ENCODE results near the gene MEIS1.
A peak's percentile ranks its signal among the peaks of the same experiment; 100 is the strongest.

MEIS1 gene

DNA sequence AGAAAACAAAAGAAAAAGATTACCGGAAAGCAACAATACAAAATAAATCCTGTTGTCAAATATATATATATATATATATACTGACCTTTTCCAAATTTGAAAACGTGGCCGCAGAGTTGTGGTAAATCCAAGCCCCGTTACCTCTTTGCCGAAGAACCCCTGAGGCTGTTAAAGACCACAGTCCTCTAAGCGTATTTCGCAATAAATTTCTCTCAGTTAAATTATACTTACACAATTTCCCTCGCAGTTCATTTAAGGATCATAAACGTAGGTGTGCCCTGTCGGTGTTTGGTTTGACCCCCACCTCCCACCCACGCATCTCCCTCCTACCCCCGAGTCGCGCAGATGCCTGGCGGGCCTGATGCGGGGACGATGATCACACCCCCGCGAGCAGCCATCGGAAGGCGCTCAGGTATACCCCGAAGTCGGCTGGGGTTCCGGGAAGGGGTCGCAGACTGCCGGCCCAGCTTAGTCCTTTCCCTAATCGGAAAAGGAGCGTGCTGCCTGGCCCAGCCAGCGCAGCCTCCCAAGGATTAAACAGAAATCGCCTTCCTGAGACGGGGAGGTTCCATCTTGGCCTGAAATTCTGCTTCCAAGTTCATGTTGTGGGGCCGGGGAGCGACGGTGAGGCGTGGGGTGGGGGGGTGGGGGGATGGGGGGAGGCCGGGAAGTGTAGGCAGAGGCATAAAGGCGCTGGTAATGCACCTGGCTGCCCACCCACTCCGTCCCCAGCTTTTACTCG is 2.9 kb upstream of the MEIS1 start:
- no peak for ATAC-seq

DNA sequence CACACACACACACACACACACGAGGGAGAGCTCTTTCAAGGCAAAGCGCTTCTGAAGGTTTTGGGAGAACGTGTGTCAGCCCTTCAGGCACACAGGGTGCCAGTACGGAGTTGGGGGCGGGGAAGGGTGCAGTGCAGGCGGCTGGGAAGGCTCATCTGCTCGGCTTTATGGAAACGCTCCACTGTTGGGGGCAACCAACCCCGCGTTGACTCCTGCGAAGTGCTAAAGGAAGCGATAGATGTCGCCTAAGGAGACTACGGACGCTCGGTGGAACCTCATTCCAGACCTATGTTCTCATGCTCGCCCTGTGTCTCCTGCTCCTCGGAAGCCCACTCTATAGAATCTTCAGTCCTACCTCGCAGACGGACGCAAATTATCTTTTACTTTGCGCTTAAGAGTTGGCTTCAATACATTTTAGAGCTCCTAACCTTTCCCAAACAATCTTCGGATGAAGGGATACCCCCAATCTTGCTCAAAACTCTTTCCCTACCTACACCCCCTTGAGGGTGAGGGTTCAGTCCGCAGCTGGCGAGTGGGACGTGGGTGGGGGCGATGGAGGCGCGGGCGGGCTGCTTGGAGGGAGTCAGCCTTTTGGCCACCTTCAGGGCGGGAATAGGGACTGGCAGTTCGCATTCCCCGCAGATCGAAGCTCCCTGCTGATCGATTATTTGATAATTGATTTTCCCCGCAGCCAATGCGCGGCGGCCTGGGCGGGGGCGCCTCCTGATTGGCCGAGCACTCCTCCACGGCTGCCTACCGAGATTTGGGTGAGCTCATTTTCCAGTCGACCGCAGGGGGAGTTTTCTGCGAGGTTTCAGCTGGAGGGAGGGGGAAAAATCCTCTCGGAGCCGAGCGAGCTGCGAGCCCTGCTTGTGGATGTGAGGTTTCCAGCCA is 1.9 kb upstream of the MEIS1 start:
- peak in 1 of 2 donors; percentile 40 for ATAC-seq

DNA sequence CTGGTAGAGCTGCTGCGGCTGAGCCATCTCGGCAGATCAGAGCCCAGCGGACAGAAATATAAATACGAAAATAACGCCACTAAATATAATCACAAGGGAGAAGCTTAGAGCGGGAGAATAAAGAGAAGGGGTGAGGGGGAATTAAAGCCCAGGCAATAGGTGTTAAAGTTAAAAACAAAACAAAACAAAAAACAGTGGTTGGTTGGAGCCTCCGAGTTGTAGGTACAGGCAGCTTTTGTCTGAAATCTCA is 1.3 kb upstream of the MEIS1 start:
- ATAC-seq = no peak

DNA sequence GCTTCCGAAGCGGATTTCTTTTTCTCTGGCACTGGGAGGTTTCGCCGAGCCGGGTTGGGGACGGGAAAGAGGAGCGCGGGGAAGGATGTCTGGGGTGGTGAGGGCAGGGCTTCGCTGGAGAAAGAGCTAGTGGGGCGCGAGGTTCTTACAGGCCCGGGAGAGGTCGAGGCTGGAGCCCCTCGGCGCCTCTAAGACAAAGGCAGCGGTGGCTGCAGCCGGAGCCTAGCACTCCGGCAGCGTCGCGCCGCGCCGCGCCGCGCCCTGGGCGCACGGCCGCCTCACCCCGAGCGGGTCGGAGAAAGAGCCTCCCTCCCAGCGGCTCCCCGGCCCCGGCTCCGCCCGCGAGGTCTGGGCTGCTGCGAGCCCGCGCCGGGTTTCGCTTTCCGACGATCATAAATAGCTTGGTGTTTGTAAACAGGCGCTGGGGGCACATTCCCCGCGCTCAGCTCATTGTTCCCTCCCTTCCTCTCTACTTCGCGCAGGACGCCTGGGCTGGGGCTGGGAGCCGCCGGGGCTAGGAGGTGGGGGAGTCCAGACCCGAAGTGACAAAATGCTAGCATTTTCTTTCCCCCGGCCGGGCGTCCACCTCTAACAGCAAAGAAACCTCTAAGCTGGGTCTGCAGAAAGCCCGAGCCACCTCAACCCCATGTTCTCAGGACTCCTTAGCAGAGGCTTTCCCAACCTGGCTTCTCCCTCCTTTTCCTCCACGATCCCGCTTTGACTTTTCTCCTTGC is 813 bp upstream of the MEIS1 start:
- ATAC-seq = peak; percentile 21 to 52

DNA sequence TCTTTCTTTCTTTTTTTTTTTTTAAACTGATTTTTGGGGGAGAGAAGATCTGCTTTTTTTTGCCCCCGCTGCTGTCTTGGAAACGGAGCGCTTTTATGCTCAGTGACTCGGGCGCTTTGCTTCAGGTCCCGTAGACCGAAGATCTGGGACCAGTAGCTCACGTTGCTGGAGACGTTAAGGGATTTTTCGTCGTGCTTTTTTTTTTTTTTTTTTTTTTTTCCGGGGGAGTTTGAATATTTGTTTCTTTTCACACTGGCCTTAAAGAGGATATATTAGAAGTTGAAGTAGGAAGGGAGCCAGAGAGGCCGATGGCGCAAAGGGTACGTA is 587 bp downstream of the MEIS1 start:
- ATAC-seq = no peak

DNA sequence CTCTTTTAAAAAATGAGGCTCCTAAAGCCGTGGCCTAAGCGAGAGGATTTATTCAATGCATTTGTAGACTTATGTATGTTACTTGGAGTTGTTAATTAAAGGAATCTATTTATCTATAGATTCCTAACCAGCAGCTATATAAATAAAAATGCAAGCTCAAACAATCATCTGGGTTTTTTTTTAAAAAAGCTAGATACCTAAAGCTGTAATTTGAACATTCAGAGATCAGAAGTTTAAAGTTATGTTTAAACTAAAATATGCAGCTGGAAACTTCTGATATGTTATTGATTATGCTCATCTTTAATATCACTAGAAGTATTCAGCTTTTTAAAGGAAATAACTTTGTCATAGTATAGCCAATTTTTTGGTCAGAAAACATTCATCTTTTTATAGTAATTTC is 1.0 kb downstream of the MEIS1 start:
- ATAC-seq = no peak

DNA sequence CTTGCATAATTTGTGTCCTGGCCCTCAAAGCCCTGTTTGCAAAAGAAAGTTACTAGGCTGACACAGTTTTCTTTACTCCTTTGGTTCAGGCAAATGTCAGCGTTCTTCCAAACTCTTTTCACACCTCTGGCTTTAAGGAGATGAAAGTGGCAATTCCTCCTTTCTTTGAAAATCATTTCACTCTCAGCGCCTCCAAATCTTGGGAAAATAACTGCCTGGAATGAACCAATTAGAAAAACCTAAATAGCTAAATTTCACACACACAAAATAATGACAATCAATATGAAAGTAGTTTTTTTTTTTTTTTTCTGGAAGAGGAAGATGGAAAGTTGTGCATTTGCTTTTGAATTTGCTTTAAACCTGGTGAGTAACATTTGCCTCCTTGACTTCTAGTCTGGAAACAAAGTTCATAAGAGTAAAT is 1.7 kb downstream of the MEIS1 start:
- ATAC-seq = no peak

DNA sequence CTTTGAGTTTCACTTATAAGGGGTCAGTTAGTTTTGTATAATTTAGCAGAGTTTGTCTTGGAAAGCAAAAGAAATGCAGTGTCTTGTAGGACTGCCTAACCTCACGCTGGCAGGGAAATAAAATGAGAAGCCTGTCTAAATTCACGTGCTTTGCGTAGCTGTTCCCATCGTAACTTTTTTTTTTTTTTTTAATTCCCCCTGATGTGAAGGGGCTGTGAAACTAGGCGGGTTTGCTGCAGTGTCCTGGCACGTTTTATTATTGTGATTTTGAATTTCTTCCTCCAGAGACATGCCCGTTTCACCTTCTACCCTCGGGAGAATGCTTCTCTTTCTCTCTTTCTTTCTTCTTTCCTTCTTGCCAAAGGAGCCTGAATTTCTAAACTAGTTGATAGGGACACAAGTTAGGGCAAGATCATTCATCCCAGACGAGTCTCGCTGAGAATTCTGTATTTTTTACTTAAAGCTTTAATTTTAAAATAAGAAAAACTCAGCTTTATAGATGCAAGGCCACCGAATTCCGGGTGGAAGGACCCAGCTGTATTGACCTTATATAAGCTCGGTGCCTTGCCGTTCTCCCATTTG is 2.3 kb downstream of the MEIS1 start:
- ATAC-seq = no peak

DNA sequence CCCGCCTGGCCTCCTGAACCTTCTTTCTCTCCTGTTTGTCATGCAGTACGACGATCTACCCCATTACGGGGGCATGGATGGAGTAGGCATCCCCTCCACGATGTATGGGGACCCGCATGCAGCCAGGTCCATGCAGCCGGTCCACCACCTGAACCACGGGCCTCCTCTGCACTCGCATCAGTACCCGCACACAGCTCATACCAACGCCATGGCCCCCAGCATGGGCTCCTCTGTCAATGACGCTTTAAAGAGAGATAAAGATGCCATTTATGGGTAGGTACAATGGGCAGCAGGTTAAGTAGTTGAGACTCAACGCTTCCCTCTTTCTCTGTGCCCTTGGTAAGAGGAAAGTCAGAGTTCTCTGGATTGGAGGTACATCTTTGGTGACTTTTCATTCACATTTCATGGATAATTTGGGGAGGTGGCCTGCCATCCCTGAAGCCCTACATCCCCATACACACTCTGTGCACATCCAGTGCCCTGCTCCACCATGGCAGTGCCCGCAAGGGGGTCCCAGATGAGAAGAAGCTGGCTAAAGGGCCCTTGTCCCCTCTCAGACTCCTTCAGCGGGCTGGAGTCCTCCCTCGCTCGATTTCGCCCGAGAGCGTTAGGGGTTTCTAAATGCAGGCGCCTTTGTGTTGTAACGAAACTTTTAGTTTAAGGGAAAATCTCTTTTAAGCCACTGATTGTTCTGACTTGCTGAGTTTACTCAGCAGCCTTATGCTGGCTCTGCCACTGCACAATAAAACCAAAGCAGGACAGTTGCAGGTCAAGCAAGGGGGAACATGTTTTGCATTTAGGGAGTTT is 3.0 kb downstream of the MEIS1 start:
- no peak for ATAC-seq

DNA sequence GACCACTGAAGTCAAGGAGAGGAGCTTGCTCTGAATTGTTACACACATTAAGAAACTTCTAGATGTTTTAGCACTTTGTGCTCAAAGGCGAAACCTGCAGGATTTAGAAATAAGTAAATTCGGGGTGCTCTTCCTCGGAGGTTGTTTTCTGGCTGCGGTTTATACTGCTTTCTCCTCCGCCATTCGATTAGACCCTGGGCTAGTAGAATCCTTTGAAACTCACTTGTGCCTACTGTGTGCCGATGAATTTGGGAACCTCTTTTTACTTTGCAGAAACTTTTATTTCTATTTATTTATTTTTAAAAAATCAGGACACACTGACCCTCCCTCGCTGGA is 3.5 kb downstream of the MEIS1 start:
- no peak for ATAC-seq

DNA sequence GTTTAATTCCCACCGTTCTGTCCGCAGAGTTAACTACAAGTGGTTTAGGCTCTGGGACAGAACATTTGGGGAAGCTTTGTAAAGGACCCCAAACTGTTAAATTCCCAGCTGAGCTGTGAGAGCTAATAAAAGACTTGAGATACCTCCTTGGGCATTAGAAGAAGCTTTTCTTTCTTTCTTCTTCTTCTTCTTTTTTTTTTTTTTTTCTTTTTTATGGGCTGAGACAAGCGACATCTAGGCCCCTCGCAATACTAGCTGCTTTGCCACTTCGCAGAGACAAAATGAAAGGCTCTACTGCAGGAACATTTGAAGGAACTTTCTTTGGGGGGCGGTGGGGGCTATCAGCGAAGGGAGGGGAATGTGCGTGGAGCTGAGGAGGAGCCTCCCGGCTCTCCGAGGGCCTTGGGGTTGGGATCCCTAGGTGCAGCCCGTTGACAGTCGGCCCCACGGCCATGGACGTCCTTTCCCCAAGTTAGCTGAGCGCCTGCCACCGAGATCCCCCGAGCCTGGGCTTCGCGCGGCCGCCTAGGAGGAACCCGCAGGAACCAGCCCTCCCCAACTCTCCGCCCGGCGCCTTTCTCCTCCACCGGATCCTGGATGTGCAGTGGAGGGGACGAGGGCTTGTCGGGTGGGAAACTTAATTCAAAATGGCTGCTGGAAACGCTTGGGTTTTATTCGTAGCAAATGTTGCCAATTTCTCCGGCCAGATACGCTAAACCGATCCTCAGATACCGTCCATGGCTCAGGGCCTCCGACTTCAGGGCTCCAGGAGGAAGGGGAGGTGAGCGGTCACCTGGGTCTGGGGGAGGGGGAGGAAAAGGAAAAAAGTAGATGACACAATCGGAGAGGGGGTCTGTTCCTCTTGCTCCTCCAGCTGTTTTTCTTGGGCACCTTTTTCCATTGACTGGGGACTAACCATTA is 4.2 kb downstream of the MEIS1 start:
- ATAC-seq = no peak

DNA sequence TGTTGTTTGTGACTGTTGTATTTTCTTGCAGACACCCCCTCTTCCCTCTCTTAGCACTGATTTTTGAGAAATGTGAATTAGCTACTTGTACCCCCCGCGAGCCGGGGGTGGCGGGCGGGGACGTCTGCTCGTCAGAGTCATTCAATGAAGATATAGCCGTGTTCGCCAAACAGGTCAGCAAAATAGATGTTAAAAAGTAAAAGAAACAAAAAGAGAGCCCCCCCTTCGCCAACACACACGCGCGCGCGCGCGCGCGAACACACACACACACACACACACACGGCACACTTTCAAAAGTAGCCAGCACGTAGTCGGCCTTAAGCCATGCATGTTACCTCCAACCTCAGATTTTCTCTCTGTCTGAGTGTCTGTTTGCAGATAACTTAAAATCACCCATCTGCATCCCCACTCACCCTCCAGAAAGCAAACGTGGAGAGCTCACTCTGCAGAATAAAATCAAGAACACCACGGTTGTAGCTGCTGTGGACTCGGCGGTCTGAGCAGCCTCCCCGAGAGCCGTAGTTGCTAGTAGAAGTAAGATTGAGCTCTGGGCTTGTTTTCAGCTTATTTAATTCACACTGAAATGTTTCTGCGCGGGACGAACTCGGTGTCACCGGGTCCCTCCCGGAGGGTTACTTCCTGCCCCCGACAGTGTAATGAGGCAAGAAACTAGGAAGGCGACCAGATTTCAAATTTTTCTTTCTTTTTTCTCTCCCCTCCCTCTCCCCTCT is 5.1 kb downstream of the MEIS1 start:
- no peak for ATAC-seq

DNA sequence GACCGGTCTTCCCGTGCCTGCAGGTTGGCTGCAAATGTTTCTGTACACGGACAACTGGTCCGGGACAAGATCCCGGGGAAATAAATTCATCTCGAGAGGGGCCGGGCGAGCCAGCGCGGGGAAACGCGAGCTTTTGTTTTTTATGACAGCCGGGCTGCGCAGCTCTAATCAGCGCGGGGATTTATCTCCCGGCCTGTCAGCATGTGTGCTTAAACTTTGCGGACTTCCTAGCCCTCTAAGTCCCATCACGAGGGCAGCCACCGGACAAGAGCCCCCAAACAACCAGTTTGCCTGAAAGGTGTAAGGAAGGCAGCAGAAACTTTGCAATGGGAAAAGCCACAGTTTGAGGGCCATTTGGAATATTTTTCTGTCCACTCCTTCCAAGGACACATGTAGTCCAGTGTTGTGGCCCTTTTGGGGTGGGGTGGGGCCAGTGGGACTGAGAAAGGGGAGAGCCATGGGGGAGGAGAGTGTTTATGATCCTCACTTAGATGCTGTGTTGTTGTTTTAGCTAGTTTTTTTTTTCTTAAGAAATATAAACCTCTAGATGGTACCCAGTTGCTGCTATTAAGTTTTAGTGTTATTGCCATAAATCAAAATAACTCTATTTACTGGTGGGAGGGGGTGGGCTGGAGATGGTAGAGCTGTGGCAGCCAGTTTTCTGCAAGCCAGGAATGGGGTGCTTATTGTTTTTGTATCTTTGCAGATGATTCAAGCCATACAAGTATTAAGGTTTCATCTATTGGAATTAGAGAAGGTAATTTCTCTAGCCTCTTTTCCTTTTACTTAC is 6.0 kb downstream of the MEIS1 start:
- ATAC-seq = no peak

DNA sequence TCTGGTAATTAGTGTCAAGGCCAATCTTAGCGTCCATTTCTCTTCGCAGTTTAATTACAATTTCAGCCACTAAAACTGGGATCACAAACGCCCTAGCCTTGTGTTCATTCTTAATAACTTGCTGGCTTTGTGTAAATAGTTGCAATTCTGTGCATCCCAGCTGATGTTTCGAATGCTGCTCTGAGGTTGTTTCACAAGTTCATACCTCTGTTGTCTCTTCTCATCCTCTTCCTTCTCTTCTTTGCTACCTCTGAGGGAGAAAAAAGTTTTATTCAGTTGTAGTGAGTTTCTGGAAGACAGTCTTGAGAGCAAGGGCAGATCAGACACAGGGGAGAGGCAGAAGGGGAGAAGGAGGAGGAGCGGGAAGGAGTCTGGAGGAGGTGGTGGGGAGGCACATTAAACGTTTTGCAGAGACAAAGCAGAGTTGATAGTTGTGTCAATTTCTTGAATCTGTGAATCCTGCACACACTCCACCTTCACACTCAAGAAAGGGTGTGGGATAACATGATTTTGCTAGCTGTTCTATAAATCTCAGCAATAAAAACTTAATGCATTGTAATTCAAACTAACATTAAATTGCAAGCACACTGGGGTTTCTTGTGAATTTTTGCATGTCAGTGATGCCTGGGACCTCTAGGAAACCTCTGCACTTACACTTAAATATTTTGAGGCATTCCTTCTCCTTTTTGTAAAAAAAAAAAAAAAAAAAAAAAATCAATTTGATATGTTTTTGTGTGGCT is 6.8 kb downstream of the MEIS1 start:
- no peak for ATAC-seq

DNA sequence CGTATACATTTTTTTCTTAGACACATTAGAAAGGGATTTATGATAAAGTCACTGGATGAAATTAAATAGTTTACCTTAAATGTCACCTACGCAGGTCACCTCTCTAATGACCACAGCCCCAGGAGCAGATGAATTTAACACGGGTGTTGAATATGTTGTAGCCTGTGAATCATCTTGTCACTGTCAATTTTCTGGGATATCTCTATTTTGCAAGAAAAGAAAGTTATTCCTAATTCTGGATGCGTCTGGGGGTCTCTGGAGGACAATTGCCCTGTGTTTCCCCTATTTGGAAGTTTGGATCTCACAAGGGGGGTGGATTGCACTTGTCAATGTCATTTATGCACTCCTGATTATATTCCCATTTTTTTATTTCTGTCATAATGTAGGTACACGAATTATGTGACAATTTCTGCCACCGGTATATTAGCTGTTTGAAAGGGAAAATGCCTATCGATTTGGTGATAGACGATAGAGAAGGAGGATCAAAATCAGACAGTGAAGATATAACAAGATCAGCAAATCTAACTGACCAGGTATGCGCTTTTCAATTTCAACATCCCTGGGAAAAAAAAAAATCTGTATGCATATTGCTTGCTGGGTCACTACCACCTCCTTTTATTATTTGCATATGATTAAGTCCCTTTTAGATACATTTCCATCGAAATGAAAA is 7.7 kb downstream of the MEIS1 start:
- ATAC-seq = no peak

DNA sequence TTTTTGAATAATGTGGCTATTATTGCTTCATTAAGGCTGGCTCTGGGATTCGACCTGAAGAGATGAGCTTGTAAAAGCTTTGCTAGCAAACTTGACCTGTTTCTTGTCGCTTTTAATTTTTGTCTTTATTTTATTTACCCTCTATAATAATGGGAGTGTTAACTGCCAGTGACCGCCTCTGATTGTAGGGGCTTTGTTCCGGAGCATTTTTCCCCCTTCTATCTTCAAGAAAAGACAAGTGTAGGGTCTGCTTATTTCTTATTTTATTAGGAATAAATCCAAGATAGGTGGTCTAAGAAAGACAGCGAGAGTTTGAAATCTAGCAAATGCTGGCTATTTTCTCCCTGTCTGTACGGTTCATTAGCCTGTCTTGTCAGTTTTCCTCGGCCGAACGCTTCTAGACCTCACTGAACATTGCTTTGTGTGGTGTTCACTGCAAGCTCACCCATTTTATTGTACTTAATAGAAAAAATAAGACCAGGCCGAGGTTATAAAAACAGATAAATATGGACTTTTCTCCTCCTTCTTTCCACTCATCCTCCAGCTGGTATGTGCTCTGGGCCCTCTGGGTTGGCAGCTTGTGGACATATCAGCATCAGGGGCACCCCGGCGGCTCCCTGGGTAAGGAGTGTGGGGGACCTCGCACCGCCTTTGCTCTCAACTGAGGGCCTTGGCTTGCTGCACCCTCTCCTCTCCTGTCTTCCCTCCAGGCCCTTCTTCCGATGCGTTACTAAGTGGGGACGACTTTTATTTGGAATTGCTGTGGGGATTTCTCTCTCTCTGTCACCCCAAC is 8.5 kb downstream of the MEIS1 start:
- no peak for ATAC-seq

DNA sequence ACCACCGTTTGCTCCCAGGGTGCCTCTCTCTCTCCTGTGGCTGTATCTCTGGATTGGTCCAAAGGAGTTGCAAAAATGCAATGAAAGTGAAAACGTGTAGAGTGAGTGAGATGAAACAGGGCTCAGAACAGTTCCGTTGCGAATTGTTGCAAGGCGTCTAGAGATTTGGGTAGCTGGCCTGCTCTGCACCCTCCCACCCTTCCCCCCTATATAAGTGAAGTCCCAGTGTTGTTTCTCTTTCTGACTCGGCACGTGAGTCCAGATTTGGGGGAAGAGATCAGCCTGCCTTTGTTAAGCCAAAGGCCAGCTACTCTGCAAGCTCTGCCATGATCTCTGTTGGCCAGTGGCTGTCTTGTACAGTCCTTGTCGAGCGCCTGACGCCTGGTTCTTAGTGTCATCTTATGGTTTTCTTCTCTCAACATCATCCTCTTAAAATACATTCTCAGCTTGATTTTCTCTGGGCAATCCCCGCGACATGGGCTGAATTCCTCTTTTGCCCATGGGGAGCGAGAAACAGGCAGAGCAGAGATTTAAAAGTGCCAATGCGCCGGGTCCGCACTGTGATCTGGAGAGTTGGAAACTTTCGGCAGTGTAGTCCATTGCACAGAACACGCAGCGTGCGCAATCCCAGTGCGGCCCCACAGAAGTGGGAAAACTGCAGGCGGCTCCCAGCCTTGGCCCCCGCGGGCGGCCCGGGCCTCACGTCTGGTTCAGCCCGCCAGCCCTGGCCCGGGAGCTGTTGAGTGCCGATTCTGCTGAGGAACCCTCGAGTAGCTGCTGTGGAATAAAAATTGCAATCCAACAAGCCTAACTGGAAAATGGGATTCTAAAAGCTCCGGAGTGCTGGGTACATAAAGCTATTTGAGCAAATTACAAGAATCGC is 9.3 kb downstream of the MEIS1 start:
- no peak for ATAC-seq

Data from activated CD4-positive, CD25-positive, alpha-beta regulatory T cell treated with anti-CD3 and anti-CD28 coated beads, Interleukin-2, amount 50 U/mL, for 24 hours (primary cell).